GM21723 (cell line): ENCODE results near the gene PTPA.

ENCODE experiments used
- ATAC-seq: cut with Tn5 transposase; IDR thresholded peaks from one replicate; pipeline ENCODE4 v1.9.1; 2021; ENCODE audit warnings: mild to moderate bottlenecking, moderate library complexity; ENCODE audit not compliant: unreplicated experiment

The PTPA gene

DNA sequence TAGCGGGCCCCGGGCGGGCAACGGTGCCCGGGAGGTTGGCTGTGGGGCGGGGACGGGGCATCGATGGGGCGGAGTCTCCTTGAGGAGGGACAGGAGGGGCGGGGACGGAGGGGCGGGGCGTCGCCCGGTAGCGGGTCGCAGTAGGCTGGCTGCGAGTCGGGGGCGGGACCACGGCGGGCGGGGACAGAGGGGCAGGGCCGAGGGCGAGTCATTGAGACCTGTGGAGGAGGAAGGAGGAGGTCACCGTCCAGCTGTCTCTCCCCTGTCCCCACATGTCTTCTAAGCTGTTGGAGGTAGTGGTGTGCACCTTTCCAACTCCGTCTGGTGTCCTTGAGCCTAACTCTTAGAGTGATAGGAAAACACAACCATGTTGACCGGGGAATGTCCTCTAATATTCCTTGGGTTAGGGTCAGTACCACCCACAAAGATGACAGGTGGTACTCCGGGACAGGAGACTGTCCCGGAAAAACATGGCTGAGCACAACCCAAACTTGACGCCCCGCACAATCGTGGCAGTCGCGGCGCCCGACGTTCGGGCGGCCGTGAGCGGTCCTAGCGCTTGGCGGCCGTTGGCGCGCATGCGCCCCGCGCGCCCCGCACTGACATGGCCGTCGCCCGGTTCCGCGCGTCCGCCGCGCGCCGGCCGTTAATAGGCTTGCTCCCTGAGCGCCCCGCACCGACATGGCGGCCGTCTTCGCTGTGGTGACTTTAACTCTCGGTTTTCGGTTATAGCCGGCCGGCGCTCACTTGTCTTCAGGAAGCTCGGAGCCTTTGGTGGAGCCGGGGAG, at the start of gene PTPA, which contains the start of gene CRAT:
Gene PTPA, plus strand, starts transcription at position 676 of the 788 bp plus-strand sequence. CDS start 186 bp downstream, outside the sequence.
Gene CRAT, minus strand, starts transcription at position 54 of the 788 bp plus-strand sequence. CDS start 284 bp downstream, outside the sequence.
- ATAC-seq = peak; percentile 77

DNA sequence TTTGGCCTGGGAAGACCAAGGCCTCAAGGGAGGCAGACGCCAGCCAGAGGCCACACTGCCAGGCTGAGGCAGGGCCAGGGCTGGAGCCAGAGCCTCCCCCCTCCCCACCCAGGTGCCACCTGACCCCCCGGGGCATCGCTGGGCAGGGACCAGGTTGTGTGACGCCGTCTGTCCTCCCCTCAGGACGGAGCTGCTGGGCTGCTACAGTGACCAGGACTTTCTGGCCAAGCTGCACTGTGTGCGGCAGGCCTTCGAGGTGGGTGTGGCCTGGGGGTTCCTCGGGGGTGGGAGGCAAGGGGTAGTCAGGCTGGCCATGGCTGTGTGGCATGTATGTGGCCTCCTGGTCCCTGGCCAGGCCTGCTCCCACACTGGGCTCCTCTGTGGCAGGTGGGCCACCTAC, 48.2 kb upstream of the PTPA start:
- no peak for ATAC-seq

DNA sequence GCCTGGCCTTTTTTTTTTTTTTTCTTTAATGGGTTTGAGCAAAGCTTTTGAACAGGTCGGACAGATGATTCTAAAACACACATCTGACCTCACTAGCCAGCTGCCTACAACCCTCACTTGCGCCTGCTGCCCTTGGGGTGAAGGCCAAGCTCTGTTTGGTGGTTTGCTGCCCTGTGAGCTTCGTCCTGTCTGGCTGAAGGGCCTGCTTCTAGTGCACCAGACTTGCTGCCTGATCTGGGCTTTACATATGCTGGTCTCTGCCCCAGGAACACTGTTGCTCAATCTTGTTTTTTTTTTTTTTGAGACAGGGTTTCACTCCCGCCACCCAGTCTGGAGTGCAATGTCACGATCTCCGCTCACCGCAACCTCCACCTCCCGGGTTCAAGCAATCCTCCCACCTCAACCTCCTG, 46.7 kb upstream of the PTPA start:
- no peak for ATAC-seq

DNA sequence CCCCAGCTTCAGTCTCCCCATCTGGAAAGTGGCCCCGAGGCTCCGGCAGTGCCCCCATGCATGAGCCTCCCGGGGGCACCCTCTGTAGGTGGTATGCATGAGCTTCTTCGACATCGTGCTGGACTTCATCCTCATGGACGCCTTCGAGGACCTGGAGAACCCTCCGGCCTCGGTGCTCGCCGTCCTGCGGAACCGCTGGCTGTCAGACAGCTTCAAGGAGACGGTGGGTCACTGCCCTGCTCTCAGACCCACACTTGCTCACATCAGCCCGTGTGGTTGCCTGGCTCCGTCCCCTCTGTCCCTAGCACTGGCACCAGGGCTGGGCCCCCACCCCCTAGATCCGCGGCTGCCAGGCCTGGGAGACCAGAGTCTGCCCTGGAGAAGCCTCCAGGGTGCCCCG, 43.1 kb upstream of the PTPA start:
- ATAC-seq = no peak

DNA sequence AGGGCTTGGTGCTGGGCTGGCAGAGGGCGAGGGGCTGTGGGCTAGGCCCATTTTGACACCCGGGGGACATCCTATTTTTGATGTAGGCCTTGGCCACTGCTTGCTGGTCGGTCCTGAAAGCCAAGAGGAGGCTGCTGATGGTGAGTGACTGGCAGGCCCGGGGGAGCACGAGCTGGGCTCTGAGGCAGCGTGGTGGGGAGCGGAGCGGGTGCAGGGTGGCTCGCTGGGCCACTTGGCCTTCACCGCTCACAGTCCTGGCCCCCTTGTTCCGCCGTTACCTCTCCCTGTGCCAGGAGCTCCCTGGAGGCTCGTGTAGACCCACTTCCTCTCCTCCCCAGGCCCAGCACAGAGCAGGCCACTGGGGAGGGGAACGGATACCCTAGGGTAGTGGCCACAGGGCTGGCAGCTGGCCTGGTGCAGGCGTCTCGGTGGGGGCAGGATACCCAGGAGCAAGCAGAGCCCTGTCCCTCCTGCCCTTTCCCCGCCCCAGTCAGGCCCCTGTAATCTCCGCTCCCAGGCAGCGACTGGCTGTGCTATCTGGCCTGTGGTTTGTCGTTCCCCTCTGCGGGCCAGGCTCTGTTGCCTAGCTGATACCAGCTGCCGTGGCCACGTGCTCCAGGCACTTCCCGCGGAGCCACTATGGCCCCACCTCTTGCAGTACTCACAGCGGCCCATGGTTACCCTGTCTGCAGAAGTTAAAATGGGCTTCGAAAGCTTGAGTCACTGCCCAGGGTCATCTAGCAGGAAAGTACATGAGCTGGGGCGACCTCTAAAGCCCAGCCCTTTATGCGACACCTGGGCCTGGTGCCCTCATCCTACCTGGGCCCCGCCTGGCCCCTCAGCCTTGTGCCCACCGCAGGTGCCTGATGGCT, 42.0 kb upstream of the PTPA start:
- ATAC-seq = no peak

DNA sequence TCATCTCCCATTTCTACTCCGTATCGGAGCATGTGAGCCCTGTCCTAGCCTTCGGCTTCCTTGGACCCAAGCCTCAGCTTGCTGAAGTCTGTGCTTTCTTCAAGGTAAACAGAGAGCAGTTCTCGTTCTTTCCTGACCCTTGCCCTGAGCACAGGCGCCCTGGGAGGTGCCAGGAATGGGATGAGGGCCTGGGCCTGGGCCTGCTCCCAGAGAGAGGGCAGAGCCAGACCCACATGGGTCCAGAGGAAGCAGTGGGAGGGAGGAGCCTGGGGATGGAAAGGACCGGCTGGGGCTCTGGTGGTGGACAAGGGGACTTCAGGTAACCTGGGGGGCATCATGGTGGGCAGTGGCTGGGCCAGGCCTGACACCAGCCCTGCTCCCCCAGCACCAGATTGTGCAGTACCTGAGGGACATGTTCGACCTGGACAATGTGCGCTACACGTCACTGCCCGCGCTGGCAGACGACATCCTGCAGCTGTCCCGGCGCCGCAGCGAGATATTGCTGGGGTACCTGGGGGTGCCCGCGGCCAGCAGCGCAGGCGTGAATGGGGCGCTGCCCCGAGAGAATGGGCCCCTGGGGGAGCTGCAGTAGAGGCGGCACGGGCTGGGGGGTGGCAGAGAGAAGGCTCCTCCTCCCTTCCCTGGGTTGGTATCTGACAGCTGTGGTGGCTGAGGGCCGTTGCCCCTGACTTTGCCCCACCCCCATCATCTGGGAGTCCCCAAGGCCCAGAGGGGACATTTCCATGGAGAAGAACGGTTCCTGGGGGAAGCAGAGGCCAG, 41.2 kb upstream of the PTPA start:
- no peak for ATAC-seq

DNA sequence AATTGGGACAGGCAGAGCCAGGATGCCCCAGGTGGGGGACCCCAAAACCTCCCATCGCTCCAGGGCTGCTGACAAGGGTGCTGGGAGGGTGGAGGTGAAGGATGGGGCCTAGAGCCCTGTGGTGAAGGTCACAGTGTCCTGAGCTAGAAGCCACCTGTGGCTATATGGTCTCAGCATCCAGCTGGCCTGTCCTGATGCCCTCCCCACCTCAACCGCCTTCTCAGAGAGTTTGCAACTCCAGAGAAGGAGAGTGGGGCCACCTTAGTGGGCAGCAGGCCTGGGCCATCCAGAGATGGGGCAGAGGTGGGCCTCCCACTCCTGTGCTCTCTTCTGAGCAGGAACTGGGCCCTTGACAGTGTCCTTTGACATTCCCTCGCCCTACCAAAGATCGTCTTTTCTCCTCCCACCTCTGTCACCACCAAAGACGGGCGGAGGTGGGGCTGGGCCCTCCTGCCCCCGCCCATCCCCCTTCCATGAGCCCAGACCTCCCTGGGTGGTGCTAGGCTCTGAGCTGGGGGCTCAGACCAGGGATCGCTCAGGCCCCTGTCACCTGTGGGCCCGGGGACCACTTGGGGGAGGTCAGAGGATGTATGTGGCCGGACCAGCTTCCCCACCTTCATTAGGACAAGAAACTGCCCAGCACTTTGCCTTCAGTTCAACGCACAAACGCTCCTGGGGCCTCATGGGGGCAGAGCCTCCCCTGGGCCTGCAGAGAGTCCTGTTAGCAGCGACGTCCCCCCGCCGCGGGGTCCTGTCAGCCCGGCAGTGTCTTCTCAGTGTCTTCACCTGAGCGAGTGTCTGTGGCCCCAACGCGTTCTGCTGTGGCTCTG, 40.3 kb upstream of the PTPA start:
- no peak for ATAC-seq

DNA sequence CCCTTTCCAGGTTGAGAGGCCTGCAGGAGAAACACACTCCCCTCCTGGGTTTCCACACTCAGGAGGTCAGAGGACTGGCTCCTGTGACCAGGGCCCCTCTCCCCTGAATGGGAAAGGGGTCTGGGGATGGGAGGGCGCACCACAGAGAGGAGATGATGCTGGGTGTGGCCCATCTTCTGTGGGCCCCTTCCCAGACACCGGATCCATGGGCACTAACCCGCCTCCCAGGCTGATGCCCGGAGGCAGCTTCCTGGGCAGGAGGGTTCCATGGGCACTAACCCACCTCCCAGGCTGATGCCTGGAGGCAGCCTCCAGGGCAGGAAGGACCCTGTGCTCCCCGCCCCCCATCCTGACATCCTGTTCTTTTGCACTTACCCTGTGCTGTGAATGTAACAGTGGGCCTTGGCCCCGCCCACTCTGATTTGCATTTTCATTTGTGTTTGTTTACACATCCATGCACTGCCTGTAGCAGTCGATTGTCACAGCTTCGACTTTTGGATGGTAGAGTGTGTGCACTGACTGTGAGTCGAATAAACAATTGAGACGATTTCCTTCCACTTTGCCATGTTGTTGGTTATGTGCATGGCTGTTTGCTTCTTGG, 39.6 kb upstream of the PTPA start:
- ATAC-seq = no peak

DNA sequence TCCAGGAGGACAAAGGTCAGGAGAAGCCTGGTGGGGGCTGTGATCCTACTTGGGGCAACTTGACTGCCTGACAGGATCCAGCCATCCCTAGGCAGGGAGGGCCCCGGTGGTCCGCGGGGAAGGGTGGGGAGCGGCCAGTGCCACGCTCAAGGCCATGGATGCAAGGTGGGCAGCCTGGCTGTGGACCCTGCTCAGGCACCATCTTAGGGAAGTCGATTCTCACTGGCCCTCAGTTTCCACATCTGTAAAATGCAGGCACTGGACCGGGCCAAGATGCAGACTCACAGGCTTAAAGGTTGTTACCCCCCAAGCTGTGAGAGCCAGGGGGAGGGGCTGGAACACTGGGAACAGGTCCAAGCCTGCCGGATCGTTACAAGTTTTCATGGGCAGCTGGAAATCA, 39.0 kb upstream of the PTPA start:
- ATAC-seq = no peak

DNA sequence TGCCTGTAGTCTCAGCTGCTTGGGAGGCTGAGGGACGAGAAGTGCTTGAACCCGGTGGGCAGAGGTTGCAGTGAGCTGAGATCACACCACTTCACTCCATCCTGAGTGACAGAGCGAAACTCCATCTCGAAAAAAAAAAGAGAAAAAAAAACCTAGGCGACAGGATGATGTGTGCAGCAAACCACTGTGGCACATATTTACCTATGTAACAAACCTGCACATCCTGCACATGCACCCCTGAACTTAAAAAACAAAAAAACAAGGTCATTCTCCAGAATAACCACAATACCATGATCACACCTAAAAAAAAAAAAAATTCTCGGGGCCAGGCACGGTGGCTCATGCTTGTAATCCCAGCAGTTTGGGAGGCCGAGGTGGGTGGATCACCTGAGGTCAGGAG, 37.8 kb upstream of the PTPA start:
- ATAC-seq = no peak

DNA sequence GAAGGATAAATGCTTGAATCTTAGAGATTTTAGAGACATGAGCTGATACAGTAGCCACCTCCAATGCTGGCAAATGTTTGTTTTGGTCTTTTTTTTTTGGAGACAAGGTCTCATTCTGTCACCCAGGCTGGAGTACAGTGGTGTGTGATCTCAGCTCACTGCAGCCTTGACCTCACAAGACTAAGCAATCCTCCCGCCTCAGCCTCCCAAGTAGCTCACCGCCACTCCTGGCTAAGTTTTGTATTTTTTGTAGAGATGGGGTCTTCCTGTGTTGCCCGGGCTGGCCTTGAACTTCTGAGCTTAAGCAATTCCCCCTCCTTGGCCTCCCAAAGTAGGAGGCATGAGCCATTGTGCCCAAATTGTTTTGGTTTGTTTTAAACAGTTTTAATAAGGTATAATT, 37.1 kb upstream of the PTPA start:
- ATAC-seq = no peak

DNA sequence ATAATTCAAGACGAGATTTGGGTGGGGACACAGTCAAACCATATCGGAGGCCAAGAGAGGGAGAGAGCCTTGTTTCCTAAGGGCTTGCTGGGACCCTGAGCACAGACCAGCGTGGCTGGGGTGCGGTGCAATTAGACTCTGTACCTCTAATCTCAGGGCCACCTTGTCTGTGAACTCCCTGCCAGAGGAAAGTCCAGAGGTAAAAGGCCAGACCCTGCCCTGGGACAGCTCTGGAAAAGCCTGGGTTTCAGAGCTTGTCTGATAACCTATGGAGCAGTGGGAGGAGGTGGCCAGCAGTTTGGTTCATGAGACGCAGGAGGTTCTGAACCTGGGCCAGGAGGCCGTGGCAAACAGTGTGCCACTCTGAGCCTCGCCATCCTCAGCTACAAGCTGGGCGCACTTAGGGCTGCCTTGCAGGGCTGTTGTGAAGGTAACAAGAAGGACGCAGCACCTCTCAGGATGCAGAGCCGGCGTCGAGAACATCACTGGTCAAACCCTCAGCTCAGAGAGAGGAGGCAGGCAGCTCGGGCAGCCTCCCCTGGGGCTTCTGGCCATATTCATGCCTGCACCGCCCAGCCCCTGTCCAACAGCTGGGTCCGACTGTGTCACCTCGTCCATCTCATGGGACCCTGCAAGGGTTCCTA, 35.1 kb upstream of the PTPA start:
- no peak for ATAC-seq

DNA sequence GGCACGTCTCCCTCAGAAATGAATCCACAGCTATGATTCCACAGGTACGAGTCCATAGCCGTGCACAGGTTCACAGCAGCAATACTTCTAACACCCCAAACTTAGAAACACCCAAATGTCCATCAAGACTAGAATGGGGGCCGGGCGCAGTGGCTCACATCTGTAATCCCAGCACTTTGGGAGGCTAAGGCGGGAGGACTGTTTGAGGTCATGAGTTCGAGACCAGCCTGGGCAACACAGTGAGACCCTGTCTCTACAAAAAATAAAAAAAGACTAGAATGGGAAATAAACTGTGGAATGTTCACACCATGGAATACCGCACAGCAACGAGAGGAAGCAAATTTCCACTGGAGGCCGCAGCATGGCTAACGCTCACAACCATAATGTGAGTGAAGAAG, 34.6 kb upstream of the PTPA start:
- no peak for ATAC-seq

DNA sequence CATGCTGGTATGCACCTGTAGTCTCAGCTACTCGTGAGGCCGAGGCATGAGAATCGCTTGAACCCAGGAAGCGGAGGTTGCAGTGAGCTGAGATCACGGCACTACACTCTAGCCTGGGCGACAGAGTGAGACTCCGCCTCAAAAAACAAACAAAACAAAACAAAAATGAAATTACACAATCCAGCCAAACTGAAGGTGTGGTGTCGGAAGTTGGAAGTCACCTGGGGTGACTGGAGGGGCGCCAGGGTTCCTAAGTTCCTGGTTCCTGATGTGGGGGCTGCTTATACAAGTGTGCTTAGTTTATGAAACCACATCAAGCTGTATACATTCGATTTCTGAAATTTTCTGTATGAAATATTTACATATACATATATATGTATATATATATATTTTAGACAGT, 34.0 kb upstream of the PTPA start:
- no peak for ATAC-seq

DNA sequence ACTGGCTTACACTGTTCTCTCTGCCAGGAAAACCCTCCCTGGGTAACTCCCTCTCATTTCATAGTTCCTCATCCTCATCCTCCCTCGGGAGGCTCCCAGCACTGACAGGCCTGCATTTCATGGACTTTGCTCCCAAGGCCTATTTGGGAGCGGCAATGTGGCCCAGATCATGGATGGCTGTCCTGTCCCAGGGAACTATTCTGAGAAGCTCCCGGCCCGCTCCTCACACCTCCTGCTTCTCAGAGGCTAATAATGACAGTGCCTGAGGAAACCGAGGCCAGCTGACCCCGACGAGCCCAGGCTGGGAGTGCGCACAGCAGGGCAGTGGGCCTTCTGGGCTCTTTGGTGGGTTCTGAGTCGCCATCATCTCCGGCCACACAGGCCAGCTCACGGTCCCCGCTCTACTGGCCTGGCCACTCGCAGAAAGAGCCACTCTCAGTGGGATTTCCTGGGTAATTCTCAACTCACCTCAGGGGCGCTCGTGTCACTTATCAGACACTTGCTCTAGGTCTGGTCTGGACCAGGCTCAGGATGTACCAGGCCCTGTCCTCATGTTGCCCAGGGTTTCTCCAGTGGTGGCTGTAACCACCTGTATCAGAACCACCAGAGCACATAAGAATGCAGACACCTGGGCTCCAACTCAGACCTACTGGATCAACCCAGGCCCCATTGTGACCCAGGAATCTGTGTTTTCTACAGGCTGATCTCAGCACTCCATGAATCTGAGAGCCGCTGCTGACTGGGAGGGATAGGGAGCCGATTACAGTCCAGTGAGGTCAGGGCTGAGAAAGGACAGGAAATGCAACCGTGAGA, 32.3 kb upstream of the PTPA start:
- no peak for ATAC-seq

DNA sequence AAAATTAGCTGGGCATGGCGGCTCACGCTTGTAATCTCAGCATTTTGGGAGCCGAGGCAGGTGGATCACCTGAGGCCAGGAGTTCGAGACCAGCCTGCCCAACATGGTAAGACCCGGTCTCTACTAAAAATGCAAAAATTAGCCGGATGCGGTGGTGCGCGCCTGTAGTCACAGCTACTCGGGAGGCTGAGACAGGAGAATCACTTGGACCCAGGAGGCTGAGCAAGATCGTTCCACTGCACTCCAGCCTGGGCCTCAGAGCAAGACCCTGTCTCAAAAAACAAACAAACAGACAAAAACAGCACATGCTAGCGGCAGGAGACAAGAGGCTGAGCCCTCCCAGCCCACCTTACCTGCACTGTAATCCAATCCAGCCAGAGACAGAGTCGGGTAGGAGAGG, 31.4 kb upstream of the PTPA start:
- no peak for ATAC-seq

DNA sequence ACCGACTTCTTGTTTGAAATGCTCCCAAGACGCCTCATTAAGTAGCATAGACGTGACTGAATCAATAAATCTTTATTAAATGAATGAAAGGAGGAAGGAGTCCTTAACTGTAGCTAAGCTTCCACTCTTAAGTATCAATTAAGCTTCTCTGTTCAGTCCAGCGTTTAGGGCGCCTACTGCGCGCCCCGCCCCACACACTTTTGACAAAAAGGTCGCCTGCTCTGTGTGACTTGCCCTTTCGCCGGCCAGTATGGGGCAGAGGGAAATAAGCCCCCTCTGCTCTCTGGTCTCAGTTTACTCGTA, 31.0 kb upstream of the PTPA start:
- no peak for ATAC-seq

DNA sequence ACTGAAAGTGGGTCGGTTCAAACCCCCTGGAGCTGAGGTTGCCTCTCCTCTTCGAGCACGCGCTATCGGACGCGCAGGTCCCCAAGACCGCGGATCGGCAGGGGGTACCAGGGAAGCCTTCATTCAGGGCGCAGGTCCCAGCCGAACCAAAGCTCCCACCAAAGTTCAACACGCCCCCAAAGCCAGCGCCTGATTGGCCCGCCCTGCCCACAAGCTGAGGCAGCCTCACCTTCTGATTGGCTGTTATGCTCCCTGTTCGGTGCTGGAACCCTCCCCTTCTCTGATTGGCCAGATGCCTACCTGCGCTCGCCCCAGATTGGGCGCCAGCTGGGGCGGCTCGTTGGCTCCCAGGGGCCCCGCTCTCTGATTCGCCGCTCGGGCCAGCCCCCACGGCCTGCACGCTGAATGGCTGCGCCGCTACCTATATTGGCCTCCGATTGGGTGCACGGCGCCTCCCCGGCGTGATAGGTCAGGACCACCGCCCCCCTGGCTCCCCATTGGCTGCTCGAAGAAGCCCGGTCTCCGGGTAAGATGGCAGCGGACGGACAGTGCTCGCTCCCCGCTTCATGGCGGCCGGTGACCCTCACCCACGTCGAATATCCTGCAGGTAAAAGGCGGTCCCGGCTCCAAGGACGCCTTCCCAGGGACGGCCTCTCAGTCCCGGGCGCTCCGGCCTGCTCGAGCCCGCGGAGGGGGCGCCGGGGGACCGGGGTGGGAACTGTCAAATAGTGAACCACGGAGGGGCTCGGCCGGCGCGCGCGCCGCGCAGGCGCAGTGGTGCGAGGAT, 30.4 kb upstream of the PTPA start, which contains the start of gene DOLPP1:
Gene DOLPP1, plus strand, starts transcription at position 511 of the 787 bp plus-strand sequence. Its CDS starts 21 bp downstream, at position 532.
- peak; percentile 89 for ATAC-seq
